NCI-H524 (cell line): ENCODE results near the gene CAMK1D.
"Not testable (repeated sequence)": the region's sequence is repeated elsewhere in the genome, so short reads cannot be mapped to it uniquely, and the experiment has no call there.

Experiments used
- DNase-seq, 2 experiments: peaks; one replicate each; lab custom pipeline; 2025; lab: John Stamatoyannopoulos, UW

Gene CAMK1D

DNA sequence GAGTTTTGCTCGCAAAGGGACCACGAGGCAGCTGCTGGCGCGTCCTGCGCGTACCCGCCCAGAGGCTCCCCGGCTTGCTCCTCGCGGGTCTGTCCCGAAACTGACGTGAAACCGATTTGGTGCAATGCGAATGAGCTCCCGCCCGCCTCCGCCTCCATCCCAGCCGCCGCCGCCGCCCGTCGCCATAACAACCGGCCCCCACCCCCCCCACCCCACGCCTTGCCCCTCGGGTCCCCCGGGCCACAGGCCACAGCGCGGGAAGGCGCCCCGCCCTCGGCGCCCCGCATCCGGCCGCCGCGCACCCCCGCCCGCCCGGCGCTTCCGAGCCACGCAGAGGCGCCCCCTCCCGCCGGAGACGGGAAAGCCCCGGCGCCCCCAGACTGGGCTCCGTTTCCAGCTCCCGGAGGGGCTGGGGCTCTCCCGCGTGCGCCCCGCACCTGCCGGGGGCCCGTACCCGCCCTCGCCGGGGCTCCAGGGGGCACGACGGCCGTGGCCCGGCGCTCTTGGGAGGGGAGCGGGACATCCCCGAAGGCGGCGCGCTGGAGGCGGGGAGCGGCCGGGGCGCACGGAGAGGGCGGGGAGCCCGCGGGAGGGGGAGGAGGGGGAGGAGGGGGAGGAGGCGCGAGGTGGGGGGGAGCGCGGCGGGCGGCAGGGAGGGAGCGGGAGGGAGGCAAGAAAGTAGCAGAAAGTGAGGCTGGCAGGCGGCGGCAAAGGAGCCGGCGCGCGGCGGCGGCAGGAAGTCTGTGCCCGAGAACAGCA, at the start of gene CAMK1D:
TSS of gene CAMK1D (plus strand) at position 678 of the 759 bp plus-strand sequence.
- peak in 1 of 2 experiments; percentile 8 for DNase-seq

DNA sequence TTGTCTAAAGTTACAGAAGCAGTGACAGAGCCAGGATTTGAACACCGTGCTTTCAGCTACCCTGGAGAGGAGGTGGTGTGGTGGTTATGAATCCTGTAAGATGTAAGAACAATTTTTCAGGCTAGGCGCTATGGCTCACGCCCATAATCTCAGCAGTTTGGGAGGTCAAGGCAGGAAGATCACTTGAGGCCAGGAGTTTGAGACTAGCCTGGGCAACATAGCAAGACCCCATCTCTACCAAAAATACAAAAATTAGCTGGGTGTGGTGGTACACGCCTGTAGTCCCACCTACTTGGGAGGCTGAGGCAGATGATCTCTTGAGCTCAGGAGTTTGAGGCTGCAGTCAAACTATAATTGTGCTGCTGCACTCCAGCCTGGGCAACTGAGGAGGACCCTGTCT, 48.3 kb upstream of the CAMK1D start:
- not testable (repeated sequence) for DNase-seq

DNA sequence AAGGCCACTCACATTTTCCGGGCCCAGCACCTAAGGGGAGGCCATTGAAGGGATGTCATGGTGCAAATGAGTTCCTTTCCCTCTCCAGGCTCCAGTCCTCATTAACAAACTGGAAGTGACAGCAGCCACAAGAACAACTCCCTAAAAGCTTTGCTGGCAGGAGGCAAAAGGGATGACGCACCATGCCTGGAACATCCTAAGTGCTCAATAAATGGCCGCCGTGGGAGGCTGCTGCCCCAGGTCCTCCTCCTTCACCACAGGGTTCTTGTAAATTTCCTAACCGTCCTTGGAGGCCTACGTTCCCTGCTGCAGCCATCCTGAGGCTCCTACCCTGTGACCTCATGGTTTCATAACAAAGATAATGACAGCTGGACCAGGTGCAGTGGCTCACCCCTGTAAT, 41.3 kb upstream of the CAMK1D start:
- no peak for DNase-seq

- no peak for DNase-seq
These were observed 40.5 kb upstream of the CAMK1D start for GRCh38 chr10:12308736-12309375.

DNA sequence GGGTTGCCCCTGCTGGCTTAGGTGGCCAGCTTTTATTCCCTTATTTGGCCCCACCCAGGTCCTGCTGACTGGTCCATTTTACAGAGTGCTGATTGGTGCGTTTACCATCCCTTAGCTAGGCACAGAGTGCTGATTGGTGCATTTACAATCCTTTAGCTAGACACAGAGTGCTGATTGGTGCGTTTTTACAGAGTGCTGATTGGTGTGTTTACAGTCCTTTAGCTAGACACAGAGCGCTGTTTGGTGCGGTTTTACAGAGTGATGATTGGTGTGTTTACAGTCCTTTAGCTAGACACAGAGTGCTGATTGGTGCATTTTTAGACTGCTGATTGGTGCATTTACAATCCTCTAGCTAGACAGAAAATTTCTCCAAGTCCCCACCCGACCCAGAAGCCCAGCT, 39.6 kb upstream of the CAMK1D start:
- not testable (repeated sequence) for DNase-seq

DNA sequence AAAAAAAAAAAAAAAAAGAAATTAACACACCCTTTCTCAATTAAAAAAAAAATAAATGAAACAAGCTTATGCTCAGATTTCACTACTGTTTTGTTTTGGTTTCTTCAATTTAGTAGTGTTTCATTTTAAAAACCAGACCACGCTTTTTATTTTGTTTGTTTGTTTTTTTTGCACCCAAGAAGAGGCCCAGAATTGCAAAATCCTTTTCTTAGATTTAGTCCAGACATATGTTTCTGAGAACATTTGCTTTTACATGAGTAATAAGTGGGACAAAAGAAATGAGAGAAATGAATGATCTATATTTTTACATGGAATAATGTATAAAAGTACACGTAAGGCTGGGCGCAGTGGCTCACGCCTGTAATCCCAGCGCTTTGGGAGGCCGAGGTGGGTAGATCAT, 34.5 kb upstream of the CAMK1D start:
- no peak for DNase-seq

DNA sequence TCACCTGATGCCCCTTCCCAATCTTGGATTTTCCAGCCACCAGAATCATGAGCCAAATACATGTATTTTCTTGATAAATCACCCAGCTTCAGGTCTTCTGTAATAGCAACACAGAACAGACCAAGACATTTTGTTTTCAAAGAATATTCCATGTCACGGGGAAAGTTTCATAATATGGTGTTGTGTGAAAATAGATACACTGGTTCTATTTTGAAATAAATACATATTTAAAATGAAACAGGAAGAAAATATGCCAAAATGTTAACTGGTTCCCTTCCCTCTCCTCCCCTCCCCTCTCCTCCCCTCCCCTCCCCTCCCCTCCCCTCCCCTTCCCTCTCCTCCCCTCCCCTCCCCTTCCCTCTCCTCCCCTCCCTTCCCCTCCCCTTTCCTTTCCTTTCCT, 30.3 kb upstream of the CAMK1D start:
- DNase-seq = no peak

DNA sequence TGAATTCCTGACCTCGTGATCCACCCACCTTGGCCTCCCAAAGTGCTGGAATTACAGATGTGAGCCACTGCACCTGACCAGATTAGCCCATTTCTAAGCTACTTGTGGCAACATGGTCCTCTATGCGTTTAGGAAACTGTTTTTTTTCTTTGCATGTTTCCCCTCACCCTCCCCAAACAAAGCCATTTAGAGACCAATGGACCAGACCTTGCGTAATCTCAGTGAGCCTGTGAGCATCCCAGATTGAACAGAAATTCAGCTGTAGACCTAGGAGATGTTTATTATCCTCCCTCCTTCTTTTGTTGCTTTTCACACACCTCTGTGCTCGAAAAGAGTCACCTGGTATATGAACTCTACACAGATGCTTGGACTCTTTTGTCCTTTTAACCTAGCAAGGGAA, 28.5 kb upstream of the CAMK1D start:
- DNase-seq = no peak

DNA sequence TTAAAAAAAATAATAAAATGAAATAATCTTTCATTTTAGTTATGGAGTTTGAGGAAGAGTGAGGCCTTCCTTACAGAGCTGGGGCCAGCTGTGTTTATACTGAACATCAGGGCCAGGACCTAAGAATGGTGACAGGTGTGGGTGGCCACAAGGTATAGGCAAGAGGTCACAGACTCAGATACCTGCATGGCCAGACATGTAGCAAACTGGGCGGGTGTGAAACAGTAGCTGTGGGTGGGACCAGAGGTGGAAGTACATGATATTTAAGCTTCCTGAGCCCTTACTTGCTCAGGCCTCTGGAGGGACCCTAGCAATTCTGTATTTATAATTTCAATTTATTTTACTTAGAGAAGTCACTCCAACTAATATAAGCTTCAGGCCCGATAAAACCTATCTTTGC, 27.7 kb upstream of the CAMK1D start:
- no peak for DNase-seq

GRCh38 chr10:12322583-12323131, 26.7 kb upstream of the CAMK1D start:
- DNase-seq = peak in 1 of 2 experiments; percentile 3

DNA sequence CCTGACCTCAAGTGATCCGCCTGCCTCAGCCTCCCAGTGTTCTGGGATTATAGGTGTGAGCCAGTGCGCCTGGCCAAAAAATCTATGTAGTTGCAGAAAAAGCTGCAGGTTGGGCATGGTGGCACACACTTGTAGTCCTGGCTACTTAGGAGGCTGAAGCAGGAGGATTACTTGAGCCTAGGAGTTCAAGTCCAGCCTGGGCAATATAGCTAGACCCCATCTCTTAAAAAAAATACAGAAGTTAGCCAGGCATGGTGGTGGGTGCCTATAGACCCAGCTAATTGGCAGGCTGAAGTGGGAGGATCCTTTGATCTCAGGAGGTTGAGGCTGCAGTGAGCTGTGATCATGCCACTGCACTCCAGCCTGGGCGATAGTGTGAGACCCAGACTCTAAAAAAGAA, 24.8 kb upstream of the CAMK1D start:
- DNase-seq = no peak

DNA sequence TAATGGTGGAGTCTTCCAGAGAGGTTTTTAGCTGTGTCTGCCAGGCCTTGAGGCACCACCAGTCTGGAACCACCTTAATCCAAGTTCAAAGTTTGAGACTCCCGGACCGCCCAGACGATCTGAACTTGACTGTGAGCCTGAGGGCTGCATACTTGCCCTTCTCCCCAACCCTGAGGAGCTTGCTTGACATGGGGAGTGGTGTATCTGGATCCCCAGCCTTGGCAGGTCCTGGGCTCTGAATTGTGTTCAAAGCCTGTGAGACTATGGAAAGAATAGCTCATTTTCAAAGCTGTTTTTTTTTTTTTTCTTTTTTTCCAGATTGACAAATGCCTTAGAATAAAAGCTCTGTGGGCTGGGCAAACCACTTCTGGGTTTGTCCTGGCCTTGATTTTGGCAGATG, 22.3 kb upstream of the CAMK1D start:
- no peak for DNase-seq

- no peak for DNase-seq
These were observed 21.9 kb upstream of the CAMK1D start for GRCh38 chr10:12327476-12327875.

DNA sequence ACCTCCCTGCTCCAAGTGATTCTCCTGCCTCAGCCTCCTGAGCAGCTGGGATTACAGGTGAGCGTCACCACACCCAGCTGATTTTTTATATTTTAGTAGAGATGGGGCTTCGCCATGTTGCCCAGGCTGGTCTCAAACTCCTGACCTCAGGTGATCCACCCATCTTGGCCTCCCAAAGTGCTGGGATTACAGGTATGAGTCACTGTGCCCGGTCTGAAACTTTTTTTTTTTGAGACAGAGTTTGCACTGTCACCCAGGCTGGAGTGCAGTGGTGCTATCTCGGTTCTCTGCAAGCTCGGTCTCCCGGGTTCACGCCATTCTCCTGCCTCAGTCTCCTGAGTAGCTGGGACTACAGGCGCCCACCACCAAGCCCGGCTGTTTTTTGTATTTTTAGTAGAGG, 21.0 kb upstream of the CAMK1D start:
- DNase-seq = not testable (repeated sequence)

GRCh38 chr10:12332572-12333379, 16.6 kb upstream of the CAMK1D start:
- DNase-seq = no peak

DNA sequence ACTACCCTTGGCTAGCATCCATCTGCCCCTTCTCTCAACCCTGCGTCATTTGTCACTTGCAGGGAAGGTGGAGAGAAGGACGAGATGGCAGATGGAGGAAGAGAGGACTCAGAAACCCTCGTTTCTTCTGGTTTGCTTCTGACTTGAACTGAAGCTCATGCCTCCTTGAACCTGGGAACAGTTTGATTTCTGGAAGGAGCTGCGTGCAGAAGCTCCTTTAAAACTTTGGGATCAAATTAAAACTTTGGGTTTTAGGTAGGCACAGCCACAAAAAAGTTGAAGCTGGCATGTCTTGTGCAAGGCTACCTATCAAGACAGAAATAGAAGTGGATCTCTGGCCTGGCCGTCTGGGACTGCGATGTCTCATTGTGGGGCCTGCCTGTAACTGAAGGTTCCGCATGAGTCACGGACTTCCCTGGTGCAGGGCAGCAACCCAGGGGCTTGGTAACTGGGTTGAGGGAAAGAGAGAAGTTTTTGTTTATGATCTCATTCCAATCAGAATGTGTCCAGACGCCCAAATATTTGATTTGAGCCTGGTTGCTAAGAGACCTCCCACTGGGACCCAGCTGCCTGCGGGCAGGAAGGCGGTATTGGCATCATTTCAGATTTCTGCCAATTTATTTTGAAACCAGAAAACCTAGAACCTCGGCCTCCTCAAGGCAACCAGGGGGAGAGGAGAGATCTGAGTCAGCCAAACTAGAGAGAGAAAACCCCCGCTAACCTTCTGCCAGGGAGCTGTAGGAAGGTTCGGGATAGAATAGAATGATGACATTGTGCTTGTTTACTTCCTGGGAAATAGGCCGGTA, 15.8 kb upstream of the CAMK1D start:
- DNase-seq = peak in 1 of 2 experiments; percentile 7

GRCh38 chr10:12334186-12334530, 15.2 kb upstream of the CAMK1D start:
- no peak for DNase-seq

GRCh38 chr10:12335169-12335568, 14.2 kb upstream of the CAMK1D start:
- not testable (repeated sequence) for DNase-seq

GRCh38 chr10:12337453-12338372, 11.6 kb upstream of the CAMK1D start:
- no peak for DNase-seq

- DNase-seq = no peak
These were observed 10.4 kb upstream of the CAMK1D start for GRCh38 chr10:12338981-12339380.

DNA sequence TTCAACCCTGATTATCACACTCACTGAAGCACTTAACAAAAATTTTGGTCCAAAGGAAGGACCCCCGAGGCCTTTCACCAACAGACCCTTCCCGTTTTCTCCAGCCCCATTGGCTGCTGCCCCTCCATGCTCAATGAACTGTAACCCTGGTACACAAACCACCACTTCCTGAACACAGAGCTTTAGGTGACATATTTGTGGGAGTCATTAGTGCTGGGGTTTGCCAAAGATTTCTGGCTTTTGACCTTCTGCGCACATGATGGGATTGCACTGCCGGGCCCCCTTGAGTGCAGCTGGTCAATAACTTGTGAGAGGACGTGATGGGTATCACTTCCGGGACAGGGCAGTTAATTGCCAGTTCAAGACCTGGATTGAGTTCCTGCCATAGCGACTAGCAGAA, 9.0 kb upstream of the CAMK1D start:
- no peak for DNase-seq
